HEK293 (cell line): ENCODE data around the gene IL20RA.

Experiments used
- CTCF ChIA-PET: fragments of 350-600 bp; formaldehyde crosslinking; extraction: SDS; loops from one replicate; lab custom pipeline; 2021; ENCODE audit warnings: antibody characterized with exemption; lab: Yijun Ruan, JAX
- POLR2A ChIA-PET: fragments of 300-600 bp; formaldehyde crosslinking; extraction: SDS; loops from one replicate; lab custom pipeline; 2020; ENCODE audit warnings: antibody characterized with exemption, inconsistent platforms; lab: Yijun Ruan, JAX
- H3K27ac ChIP-seq: fragments of 200-500 bp; sonication (Bioruptor generic); 2 replicates; pipeline ENCODE4 v1.5.1; 2014; ENCODE audit warnings: low read depth, low read length, control low read depth, inconsistent platforms; ENCODE audit errors: extremely low read depth
- H3K36me3 ChIP-seq, 2 experiments: fragments of 200-500 bp in 1 of 2; sonication (Bioruptor generic) in 1 of 2; 1 replicate in 1 of 2; 2 replicates in 1 of 2; pipeline ENCODE4 v1.5.1; 2014 to 2017; ENCODE audit warnings: inconsistent platforms in 2 of 2, low read length in 2 of 2; ENCODE audit not compliant: control insufficient read depth in 2 of 2, insufficient read depth in 1 of 2
- H3K4me1 ChIP-seq: fragments of 200-500 bp; sonication (Bioruptor generic); 2 replicates; pipeline ENCODE4 v1.5.1; 2014; ENCODE audit warnings: mild to moderate bottlenecking, low read length, inconsistent platforms; ENCODE audit not compliant: control insufficient read depth, insufficient read depth
- H3K4me3 ChIP-seq: 2 replicates; pipeline ENCODE4 v1.5.1; 2011; ENCODE audit warnings: low read depth, mild to moderate bottlenecking, control low read depth, low read length, moderate library complexity
- H3K9me3 ChIP-seq: fragments of 200-500 bp; sonication (Bioruptor generic); 2 replicates; pipeline ENCODE4 v1.5.1; 2014; ENCODE audit warnings: low read depth, low read length, inconsistent platforms; ENCODE audit not compliant: control insufficient read depth, insufficient read depth
- CTCF ChIP-seq: fragments of 450-650 bp; formaldehyde crosslinking; IDR thresholded peaks from 2 replicates; pipeline ENCODE4 v1.5.1; 2016; ENCODE audit warnings: missing biosample characterization, missing genetic modification characterization
- EGR2 ChIP-seq: fragments of 450-650 bp; formaldehyde crosslinking; IDR thresholded peaks from 2 replicates; pipeline ENCODE4 v1.5.1; 2016; ENCODE audit warnings: low read depth, missing biosample characterization, missing genetic modification characterization
- FEZF1 ChIP-seq: fragments of 450-650 bp; formaldehyde crosslinking; IDR thresholded peaks from 2 replicates; pipeline ENCODE4 v1.5.1; 2016; ENCODE audit warnings: missing biosample characterization, missing genetic modification characterization
- HOXC10 ChIP-seq: sonication (generic); formaldehyde crosslinking; IDR thresholded peaks from 2 replicates; pipeline ENCODE4 v1.8.1; 2023; ENCODE audit warnings: mild to moderate bottlenecking, missing genetic modification reagents
- PRDM10 ChIP-seq: fragments of 450-650 bp; formaldehyde crosslinking; IDR thresholded peaks from 2 replicates; pipeline ENCODE4 v1.5.1; 2016; ENCODE audit warnings: missing biosample characterization, missing genetic modification characterization
- PRDM4 ChIP-seq: fragments of 450-650 bp; formaldehyde crosslinking; IDR thresholded peaks from 2 replicates; pipeline ENCODE4 v1.5.1; 2017; ENCODE audit warnings: missing biosample characterization, missing genetic modification characterization
- SALL2 ChIP-seq: fragments of 450-650 bp; formaldehyde crosslinking; IDR thresholded peaks from 2 replicates; pipeline ENCODE4 v1.5.0; 2017; ENCODE audit warnings: missing biosample characterization, mild to moderate bottlenecking, missing genetic modification characterization, borderline replicate concordance
- ZBTB10 ChIP-seq: fragments of 450-650 bp; formaldehyde crosslinking; IDR thresholded peaks from 2 replicates; pipeline ENCODE4 v1.5.1; 2016; ENCODE audit warnings: missing biosample characterization, missing genetic modification characterization
- ZEB2 ChIP-seq: fragments of 450-650 bp; formaldehyde crosslinking; IDR thresholded peaks from 2 replicates; pipeline ENCODE4 v1.5.1; 2016; ENCODE audit warnings: missing biosample characterization, missing genetic modification characterization
- ZFP37 ChIP-seq: fragments of 450-650 bp; formaldehyde crosslinking; IDR thresholded peaks from 2 replicates; pipeline ENCODE4 v1.5.1; 2016; ENCODE audit warnings: missing biosample characterization, missing genetic modification characterization
- ZNF174 ChIP-seq: fragments of 450-650 bp; formaldehyde crosslinking; IDR thresholded peaks from 2 replicates; pipeline ENCODE4 v1.5.0; 2017; ENCODE audit warnings: missing biosample characterization, mild to moderate bottlenecking, missing genetic modification characterization
- ZNF2 ChIP-seq: fragments of 450-650 bp; formaldehyde crosslinking; IDR thresholded peaks from 2 replicates; pipeline ENCODE4 v1.5.1; 2016; ENCODE audit warnings: missing biosample characterization, missing genetic modification characterization
- ZNF214 ChIP-seq: fragments of 450-650 bp; formaldehyde crosslinking; IDR thresholded peaks from 2 replicates; pipeline ENCODE4 v1.5.1; 2017; ENCODE audit warnings: missing biosample characterization, mild to moderate bottlenecking, missing genetic modification characterization, borderline replicate concordance
- ZNF335 ChIP-seq: fragments of 450-650 bp; formaldehyde crosslinking; conservative IDR thresholded peaks from 2 replicates; pipeline ENCODE4 v1.5.1; 2016; ENCODE audit warnings: missing biosample characterization, missing genetic modification characterization
- ZNF501 ChIP-seq: fragments of 450-650 bp; formaldehyde crosslinking; IDR thresholded peaks from 2 replicates; pipeline ENCODE4 v1.5.1; 2016; ENCODE audit warnings: missing biosample characterization, missing genetic modification characterization
- ZNF585B ChIP-seq: fragments of 450-650 bp; formaldehyde crosslinking; IDR thresholded peaks from 2 replicates; pipeline ENCODE4 v1.5.1; 2016; ENCODE audit warnings: missing biosample characterization, missing genetic modification characterization
- ZNF660 ChIP-seq: fragments of 450-650 bp; IDR thresholded peaks from 2 replicates; pipeline ENCODE4 v1.5.1; 2018; ENCODE audit warnings: missing biosample characterization, mild to moderate bottlenecking, missing genetic modification characterization
- ZNF670 ChIP-seq: fragments of 450-650 bp; formaldehyde crosslinking; IDR thresholded peaks from 2 replicates; pipeline ENCODE4 v1.5.1; 2016; ENCODE audit warnings: missing biosample characterization, missing genetic modification characterization, low read depth
- ZSCAN30 ChIP-seq: fragments of 450-650 bp; IDR thresholded peaks from 2 replicates; pipeline ENCODE4 v1.5.1; 2018; ENCODE audit warnings: missing biosample characterization, mild to moderate bottlenecking, missing genetic modification characterization, moderate library complexity
- TF ChIP-seq, protein P1 (sequence below): fragments of 450-650 bp; formaldehyde crosslinking; IDR thresholded peaks from 2 replicates; pipeline ENCODE4 v1.5.1; 2016; ENCODE audit warnings: missing biosample characterization, missing genetic modification characterization
- TF ChIP-seq, protein P2 (sequence below): fragments of 450-650 bp; formaldehyde crosslinking; IDR thresholded peaks from 2 replicates; pipeline ENCODE4 v1.5.1; 2017; ENCODE audit warnings: missing biosample characterization, missing genetic modification characterization
- TF ChIP-seq, protein P3 (sequence below): fragments of 450-650 bp; formaldehyde crosslinking; IDR thresholded peaks from 2 replicates; pipeline ENCODE4; 2016; ENCODE audit warnings: missing biosample characterization, missing genetic modification characterization

IL20RA gene

DNA sequence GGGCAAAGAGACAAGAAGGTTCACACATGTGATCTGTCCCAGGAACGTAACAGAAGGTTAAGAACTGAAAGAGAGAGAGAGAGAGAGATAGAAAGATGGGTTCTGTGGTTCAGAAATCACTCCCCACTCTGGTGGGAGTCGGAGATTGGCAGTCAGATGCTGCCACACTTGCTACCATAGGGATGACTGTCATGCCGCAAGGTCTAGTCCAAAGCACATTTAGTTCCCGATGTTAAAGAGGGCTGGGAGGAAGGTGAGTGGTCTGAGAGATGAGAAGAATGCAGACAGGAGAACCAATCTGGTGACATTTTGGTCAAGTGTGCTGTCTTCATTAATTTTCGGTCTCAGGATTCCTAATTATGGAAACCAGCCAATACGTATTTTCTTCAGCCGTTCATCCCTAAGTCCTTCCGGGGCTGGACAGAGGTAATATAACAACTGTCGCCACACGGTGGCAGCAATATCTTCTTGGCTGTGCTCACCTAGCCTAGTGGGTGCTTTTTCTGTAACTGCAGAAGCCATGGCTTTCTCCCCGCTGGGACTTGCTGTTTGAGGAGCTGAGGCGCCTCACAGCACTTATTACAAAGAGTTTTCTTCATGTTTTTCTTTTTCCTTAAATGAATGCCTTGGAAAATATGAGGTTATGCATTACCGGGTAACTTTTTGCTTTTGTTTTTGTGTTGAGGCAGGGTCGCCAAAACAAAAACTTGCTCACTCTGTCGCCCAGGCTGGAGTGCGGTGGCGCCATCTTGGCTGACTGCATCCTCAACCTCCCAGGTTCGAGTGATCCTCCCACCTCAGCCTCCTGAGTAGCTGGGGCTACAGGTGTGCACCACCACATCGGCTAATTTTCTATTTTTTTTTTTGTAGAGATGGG is 76.7 kb downstream of the IL20RA start:
- Histone ChIP-seq H3K4me3 (no peak overlapping the region), H3K27ac (no peak overlapping the region), H3K4me1 (no peaks in the 10 kb centered on the region), H3K36me3 (no peaks in the 10 kb centered on the region), H3K9me3 (no peaks in the 10 kb centered on the region)
- ChIA-PET CTCF (interaction anchor here (0.6 to 5.5 kb wide), 36 partner anchors 10 to 1790 kb away, joined by 3 to 39 read pairs (median 3); partner anchors contain the start of genes PEX7 and SLC35D3), POLR2A (no interaction called here)
- TF ChIP-seq ZEB2, result no peak
- TF ChIP-seq ZNF2 (tag by site-specific recombination), result peak; percentile 65; the same call in 1 of the 2 replicates
- TF ChIP-seq, protein P1, sequence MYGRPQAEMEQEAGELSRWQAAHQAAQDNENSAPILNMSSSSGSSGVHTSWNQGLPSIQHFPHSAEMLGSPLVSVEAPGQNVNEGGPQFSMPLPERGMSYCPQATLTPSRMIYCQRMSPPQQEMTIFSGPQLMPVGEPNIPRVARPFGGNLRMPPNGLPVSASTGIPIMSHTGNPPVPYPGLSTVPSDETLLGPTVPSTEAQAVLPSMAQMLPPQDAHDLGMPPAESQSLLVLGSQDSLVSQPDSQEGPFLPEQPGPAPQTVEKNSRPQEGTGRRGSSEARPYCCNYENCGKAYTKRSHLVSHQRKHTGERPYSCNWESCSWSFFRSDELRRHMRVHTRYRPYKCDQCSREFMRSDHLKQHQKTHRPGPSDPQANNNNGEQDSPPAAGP (tag by site-specific recombination), result no peak
- no peak for TF ChIP-seq ZNF585B
- no peak for TF ChIP-seq ZNF174 (tag by site-specific recombination)
- no peak for TF ChIP-seq PRDM4 (tag by site-specific recombination)
- no peak for TF ChIP-seq PRDM10 (tag by site-specific recombination)
- no peak for TF ChIP-seq ZNF335 (tag by site-specific recombination)
- peak; percentile 55; the same call in 1 of the 2 replicates for TF ChIP-seq ZSCAN30
- no peak for TF ChIP-seq ZNF670 (tag by site-specific recombination)
- TF ChIP-seq EGR2 (tag by site-specific recombination), result no peak
- TF ChIP-seq ZBTB10 (tag by site-specific recombination), result no peak
- TF ChIP-seq ZNF501, result no peak
- TF ChIP-seq ZNF214 (tag by site-specific recombination), result no peak
- no peak for TF ChIP-seq SALL2 (tag by site-specific recombination)
- 0 out of 2 replicates have a peak, but pooled peaks have one; percentile 34 for TF ChIP-seq ZNF660
- no peak for TF ChIP-seq FEZF1 (tag by site-specific recombination)
- TF ChIP-seq, protein P2, sequence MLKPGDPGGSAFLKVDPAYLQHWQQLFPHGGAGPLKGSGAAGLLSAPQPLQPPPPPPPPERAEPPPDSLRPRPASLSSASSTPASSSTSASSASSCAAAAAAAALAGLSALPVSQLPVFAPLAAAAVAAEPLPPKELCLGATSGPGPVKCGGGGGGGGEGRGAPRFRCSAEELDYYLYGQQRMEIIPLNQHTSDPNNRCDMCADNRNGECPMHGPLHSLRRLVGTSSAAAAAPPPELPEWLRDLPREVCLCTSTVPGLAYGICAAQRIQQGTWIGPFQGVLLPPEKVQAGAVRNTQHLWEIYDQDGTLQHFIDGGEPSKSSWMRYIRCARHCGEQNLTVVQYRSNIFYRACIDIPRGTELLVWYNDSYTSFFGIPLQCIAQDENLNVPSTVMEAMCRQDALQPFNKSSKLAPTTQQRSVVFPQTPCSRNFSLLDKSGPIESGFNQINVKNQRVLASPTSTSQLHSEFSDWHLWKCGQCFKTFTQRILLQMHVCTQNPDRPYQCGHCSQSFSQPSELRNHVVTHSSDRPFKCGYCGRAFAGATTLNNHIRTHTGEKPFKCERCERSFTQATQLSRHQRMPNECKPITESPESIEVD (tag by site-specific recombination), result no peak
- TF ChIP-seq ZFP37, result no peak
- TF ChIP-seq HOXC10 (CRISPR knock-in tag), result no peak
- TF ChIP-seq, protein P3, sequence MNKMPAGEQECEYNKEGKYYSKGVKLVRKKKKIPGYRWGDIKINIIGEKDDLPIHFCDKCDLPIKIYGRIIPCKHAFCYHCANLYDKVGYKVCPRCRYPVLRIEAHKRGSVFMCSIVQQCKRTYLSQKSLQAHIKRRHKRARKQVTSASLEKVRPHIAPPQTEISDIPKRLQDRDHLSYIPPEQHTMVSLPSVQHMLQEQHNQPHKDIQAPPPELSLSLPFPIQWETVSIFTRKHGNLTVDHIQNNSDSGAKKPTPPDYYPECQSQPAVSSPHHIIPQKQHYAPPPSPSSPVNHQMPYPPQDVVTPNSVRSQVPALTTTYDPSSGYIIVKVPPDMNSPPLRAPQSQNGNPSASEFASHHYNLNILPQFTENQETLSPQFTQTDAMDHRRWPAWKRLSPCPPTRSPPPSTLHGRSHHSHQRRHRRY (tag by site-specific recombination), result no peak
- peak; percentile 75 for TF ChIP-seq CTCF (tag by site-specific recombination)
